Esophagus muscularis mucosa (tissue), 4 donors: Measurements from ENCODE around the gene CD22. TPM values are rescaled to one million over a fixed set of nuclear protein-coding genes. Genes with fewer than 3 reads are reported as not detected.

ENCODE experiments used
- DNase-seq: peaks from one replicate; pipeline ENCODE4 v3.0.0-alpha.2; 2017; ENCODE audit errors: extremely low spot score
- H3K27ac ChIP-seq, 4 donors: fragments of 200-600 bp; sonication (generic); replicated peaks in 1 of 4; 1 replicate in 3 of 4; 2 replicates in 1 of 4; pipeline ENCODE4 v1.5.1; 2016 to 2019; ENCODE audit warnings: mild to moderate bottlenecking in 1 of 4
- H3K27me3 ChIP-seq, 4 donors: fragments of 200-600 bp; sonication (generic); one replicate each; pipeline versions ENCODE4 v1.5.1 to v1.6.0; 2016 to 2019
- H3K36me3 ChIP-seq, 4 donors: fragments of 200-600 bp; sonication (generic); one replicate each; pipeline ENCODE4 v1.5.1; 2016 to 2019
- H3K4me1 ChIP-seq, 4 donors: fragments of 200-600 bp; sonication (generic); one replicate each; pipeline ENCODE4 v1.5.1; 2016 to 2019
- H3K4me3 ChIP-seq, 4 donors: fragments of 200-600 bp; sonication (generic); 1 replicate in 2 of 4; 2 replicates in 2 of 4; pipeline ENCODE4 v1.5.1; 2016 to 2019; ENCODE audit warnings: mild to moderate bottlenecking in 4 of 4, moderate library complexity in 1 of 4
- H3K9me3 ChIP-seq, 4 donors: fragments of 200-600 bp; sonication (generic); 1 replicate in 3 of 4; 2 replicates in 1 of 4; pipeline ENCODE4 v1.5.1; 2016 to 2019
- EP300 ChIP-seq: sonication (generic); formaldehyde crosslinking; IDR thresholded peaks from one replicate; pipeline ENCODE4 v1.6.1; 2017; ENCODE audit warnings: antibody characterized with exemption
- POLR2A ChIP-seq: fragments of 450-650 bp; IDR thresholded peaks from one replicate; pipeline ENCODE4 v1.6.1; 2017; ENCODE audit warnings: antibody characterized with exemption, moderate library complexity, mild to moderate bottlenecking, low read depth
- POLR2AphosphoS5 ChIP-seq, 2 donors: sonication (generic); formaldehyde crosslinking; IDR thresholded peaks; one replicate each; pipeline ENCODE4 v1.6.1; 2017; ENCODE audit warnings: antibody characterized with exemption in 2 of 2
- WGBS: methylation state at CpG from one replicate; pipeline ENCODE4 v1.1.5; 2018; 5-methylcytosine and 5-hydroxymethylcytosine counted together
- intact Hi-C: fragments of 100-400 bp; cut with DNase I; formaldehyde crosslinking; loops from one replicate; pipeline ENCODE4 v1.15.1; 2023
- total RNA-seq, 4 donors: library from RNA; depleted of rRNA; stranded (reverse); fragments of >200 nt; gene quantifications; one replicate each; pipeline versions ENCODE4 v1.1.0 to v1.2.1, GENCODE V29; 2016
- TF ChIP-seq, protein P1 (sequence below), 3 experiments: fragments of 200-600 bp in 2 of 3; fragments of 450-650 bp in 1 of 3; sonication (generic) in 2 of 3; IDR thresholded peaks; one replicate each; pipeline ENCODE4 v1.5.1; 2017 to 2019; ENCODE audit warnings: antibody characterized with exemption in 3 of 3, mild to moderate bottlenecking in 2 of 3, moderate library complexity in 1 of 3

Gene CD22
- total RNA-seq, 4 donors from 2014 or later: 2.3 to 12.5 (median 3.7) TPM

DNA sequence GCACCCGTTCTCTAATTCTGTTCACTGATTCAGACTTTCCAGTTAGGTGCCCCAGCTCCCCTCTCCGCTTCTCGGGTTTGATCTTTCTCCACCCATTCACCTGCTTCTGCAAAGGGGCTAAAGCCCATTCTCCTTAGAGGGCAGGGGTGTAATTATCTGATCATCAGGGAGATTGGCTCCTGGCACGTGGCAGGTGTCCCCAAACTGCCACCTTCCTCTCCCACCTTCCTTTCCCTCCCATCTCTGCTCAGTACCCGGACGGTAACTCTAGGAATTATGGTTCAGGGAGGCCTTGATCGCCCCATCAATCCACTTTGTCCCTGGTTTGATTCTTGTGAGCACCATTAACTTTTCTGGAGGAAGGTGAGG, 18.9 kb downstream of the CD22 start:
- TF ChIP-seq POLR2A (no peak), EP300 (no peak), POLR2AphosphoS5 (IDR thresholded peaks at IDR 0.05) (no peak)
- TF ChIP-seq, protein P1, sequence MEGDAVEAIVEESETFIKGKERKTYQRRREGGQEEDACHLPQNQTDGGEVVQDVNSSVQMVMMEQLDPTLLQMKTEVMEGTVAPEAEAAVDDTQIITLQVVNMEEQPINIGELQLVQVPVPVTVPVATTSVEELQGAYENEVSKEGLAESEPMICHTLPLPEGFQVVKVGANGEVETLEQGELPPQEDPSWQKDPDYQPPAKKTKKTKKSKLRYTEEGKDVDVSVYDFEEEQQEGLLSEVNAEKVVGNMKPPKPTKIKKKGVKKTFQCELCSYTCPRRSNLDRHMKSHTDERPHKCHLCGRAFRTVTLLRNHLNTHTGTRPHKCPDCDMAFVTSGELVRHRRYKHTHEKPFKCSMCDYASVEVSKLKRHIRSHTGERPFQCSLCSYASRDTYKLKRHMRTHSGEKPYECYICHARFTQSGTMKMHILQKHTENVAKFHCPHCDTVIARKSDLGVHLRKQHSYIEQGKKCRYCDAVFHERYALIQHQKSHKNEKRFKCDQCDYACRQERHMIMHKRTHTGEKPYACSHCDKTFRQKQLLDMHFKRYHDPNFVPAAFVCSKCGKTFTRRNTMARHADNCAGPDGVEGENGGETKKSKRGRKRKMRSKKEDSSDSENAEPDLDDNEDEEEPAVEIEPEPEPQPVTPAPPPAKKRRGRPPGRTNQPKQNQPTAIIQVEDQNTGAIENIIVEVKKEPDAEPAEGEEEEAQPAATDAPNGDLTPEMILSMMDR (IDR thresholded peaks at IDR 0.05): no peak
- peak; percentile 19 for DNase-seq
- Histone ChIP-seq H3K4me3 (no peak overlapping the region), H3K9me3 (no peaks in the 10 kb centered on the region), H3K36me3 (no peaks in the 10 kb centered on the region), H3K27ac (no peak overlapping the region), H3K4me1 (peaks cover 0 to 3% (median 0%) of the 10 kb centered on the region in 4 donors), H3K27me3 (peaks cover 0 to 55% (median 0%) of the 10 kb centered on the region in 4 donors)
- intact Hi-C loops: no loop called here
- 80% methylated on average over 7 of the region's 7 CpGs for WGBS

GRCh38 chr19:35348911-35349611, 20.1 kb downstream of the CD22 start:
- no peaks in the 10 kb centered on the region for H3K36me3 ChIP-seq
- no peak for TF ChIP-seq POLR2A
- TF ChIP-seq, protein P1 (IDR thresholded peaks at IDR 0.05): no peak
- no peak for TF ChIP-seq EP300
- TF ChIP-seq POLR2AphosphoS5 (IDR thresholded peaks at IDR 0.05): no peak
- H3K27me3 ChIP-seq: peaks cover 0 to 62% (median 0%) of the 10 kb centered on the region in 4 donors
- no peaks in the 10 kb centered on the region for H3K9me3 ChIP-seq
- H3K4me3 ChIP-seq: no peak overlapping the region
- peak; percentile 72 for DNase-seq
- no peak overlapping the region for H3K27ac ChIP-seq
- intact Hi-C loops: no loop called here
- H3K4me1 ChIP-seq: peaks cover 0 to 3% (median 0%) of the 10 kb centered on the region in 4 donors
- 91% methylated on average over 16 of the region's 18 CpGs for WGBS

DNA sequence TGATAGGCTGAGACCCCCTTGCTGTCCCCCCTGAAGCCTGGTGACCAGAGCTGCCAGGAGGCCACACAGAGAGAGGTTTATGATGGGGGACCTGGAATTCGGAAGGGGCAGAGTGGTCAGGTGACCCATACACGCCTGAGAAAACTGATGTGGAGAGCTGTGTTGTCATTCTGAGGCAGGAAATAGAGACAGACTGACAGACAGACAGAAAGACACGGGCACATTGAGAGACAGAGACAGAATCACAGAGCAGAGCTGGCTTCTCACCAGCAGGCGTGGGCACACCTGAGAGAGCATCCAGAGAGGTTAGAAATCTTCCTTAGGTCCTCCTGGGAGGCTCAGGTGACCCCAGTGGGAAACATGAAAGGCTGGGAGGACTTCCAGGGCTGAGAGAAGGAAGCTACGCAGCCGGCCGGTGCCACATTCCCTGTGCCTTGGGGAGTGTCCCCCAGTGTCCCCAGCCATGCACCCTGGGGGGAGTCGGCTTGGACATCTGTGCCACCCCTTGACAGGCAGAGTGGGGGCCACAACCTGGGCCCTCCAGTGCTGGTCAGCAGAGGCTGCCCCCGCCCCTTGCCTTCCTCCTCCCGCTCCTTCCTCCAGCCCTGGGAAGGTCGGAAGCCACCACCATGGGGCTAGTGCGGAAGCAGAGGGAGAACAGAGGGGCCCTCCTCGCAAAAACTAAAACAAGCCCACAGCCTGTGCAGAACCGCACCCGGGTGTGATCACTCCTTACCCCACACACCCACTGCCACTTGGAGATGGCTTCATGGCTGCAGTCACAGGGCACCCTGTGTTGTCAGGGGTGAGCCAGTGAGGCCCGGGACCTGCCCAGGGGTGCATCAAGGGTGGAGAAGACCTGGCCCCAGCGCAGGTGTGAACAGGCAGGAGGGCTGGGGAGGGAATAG, 20.9 kb downstream of the CD22 start:
- no peaks in the 10 kb centered on the region for H3K9me3 ChIP-seq
- no peaks in the 10 kb centered on the region for H3K36me3 ChIP-seq
- no peak overlapping the region for H3K27ac ChIP-seq
- H3K4me3 ChIP-seq: no peak overlapping the region
- no peak for TF ChIP-seq EP300
- TF ChIP-seq POLR2A: no peak
- TF ChIP-seq, protein P1 (IDR thresholded peaks at IDR 0.05): no peak
- TF ChIP-seq POLR2AphosphoS5 (IDR thresholded peaks at IDR 0.05): no peak
- 80% methylated on average over 13 of the region's 17 CpGs for WGBS
- H3K4me1 ChIP-seq: peaks cover 0 to 3% (median 0%) of the 10 kb centered on the region in 4 donors
- peak; percentile 50 for DNase-seq
- peaks cover 0 to 70% (median 0%) of the 10 kb centered on the region in 4 donors for H3K27me3 ChIP-seq
- intact Hi-C loops: loop anchor here (5.0 kb wide), 1 partner anchor 142 kb away; the partner anchor contains the start of gene KRTDAP

DNA sequence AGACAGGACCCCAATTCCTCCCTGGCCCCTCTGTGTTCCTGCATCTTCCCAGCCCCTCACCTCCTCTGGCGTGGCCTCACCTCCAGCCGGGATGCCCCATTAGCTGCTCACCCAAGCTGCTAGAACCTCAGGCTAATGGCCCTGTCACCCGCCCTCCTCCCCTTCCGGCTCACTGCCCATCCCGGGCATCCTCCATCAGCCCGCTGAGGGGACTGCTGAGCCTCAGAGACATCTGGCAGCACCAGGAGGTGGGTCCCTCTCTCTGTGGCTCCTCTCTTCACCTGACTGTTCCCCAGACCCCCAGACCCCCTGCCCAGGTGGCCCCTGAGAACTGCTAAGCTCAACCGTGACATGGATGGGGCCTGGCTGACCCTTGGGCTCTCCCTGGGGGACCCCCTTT, 21.6 kb downstream of the CD22 start:
- H3K27ac ChIP-seq: no peak overlapping the region
- WGBS: 83% methylated on average over 7 of the region's 7 CpGs
- peaks cover 0 to 3% (median 0%) of the 10 kb centered on the region in 4 donors for H3K4me1 ChIP-seq
- TF ChIP-seq, protein P1 (IDR thresholded peaks at IDR 0.05): no peak
- no peak for TF ChIP-seq EP300
- peaks cover 0 to 74% (median 0%) of the 10 kb centered on the region in 4 donors for H3K27me3 ChIP-seq
- intact Hi-C loops: loop anchor here (5.0 kb wide), 1 partner anchor 142 kb away; the partner anchor contains the start of gene KRTDAP
- DNase-seq: peak; percentile 70
- no peaks in the 10 kb centered on the region for H3K36me3 ChIP-seq
- H3K9me3 ChIP-seq: no peaks in the 10 kb centered on the region
- no peak overlapping the region for H3K4me3 ChIP-seq
